GM12878 (cell line): Measurements from ENCODE around the gene GLI1. TPM values are rescaled to one million over a fixed set of nuclear protein-coding genes. Genes with fewer than 3 reads are reported as not detected.

ENCODE experiments used
- ATAC-seq: fragments of 200-7000 bp; cut with Tn5 transposase; 3 replicates; pipeline ENCODE4 v1.9.1; 2020; ENCODE audit warnings: mild to moderate bottlenecking, moderate library complexity
- BruUV-seq: library from RNA; stranded (reverse); fragments of 400-500 nt; replicated peaks from 2 replicates; lab custom pipeline; 2021; lab: Mats Ljungman, UMichigan
- CTCF ChIA-PET: fragments of 300-600 bp; sonication (Branson Sonifier 250); formaldehyde crosslinking; extraction: SDS; loops from one replicate; lab custom pipeline; 2021; ENCODE audit warnings: inconsistent platforms; lab: Yijun Ruan, JAX
- POLR2A ChIA-PET: fragments of 350-600 bp; formaldehyde crosslinking; extraction: SDS; loops from one replicate; lab custom pipeline; 2021; ENCODE audit warnings: inconsistent platforms; lab: Charles Lee
- RAD21 ChIA-PET: fragments of 300-600 bp; sonication (Branson Sonifier 250); formaldehyde crosslinking; loops from one replicate; lab custom pipeline; 2023; ENCODE audit warnings: antibody characterized with exemption; ENCODE audit not compliant: unreplicated experiment; lab: Charles Lee
- SMC1A ChIA-PET: fragments of 300-600 bp; sonication (Branson Sonifier 250); formaldehyde crosslinking; loops from one replicate; lab custom pipeline; 2023; ENCODE audit not compliant: unreplicated experiment, uncharacterized antibody; lab: Charles Lee
- DNase-seq: peaks from one replicate; pipeline ENCODE4 v3.0.0-alpha.2; 2011; ENCODE audit warnings: low read depth, low spot score
- FAIRE-seq: peaks from 3 replicates; lab custom pipeline; 2011; peaks lifted over from hg19 to GRCh38; lab: Jason Lieb, UNC
- H2AFZ ChIP-seq: 2 replicates; pipeline ENCODE4 v1.6.0; 2011; ENCODE audit warnings: low read depth, low read length, control low read depth; ENCODE audit not compliant: control insufficient read depth
- H3K27ac ChIP-seq: 2 replicates; pipeline ENCODE4 v1.5.1; 2011; ENCODE audit warnings: control low read depth; ENCODE audit not compliant: control insufficient read depth, insufficient read depth
- H3K27me3 ChIP-seq, 2 experiments: replicated peaks in 1 of 2; 2 replicates each; pipeline versions ENCODE4 v1.6.0 to v1.6.1; 2011; ENCODE audit warnings: low read length in 1 of 2; ENCODE audit not compliant: control insufficient read depth in 2 of 2, insufficient read depth in 2 of 2
- H3K36me3 ChIP-seq, 2 experiments: 2 replicates each; pipeline ENCODE4 v1.5.1; 2011; ENCODE audit warnings: low read length in 1 of 2; ENCODE audit not compliant: control insufficient read depth in 2 of 2, insufficient read depth in 2 of 2
- H3K4me1 ChIP-seq: 2 replicates; pipeline ENCODE4 v1.6.1; 2011; ENCODE audit warnings: mild to moderate bottlenecking, low read length, moderate library complexity, mixed read lengths; ENCODE audit not compliant: control insufficient read depth, insufficient read depth
- H3K4me2 ChIP-seq: 2 replicates; pipeline ENCODE4 v1.6.0; 2011; ENCODE audit warnings: control low read depth; ENCODE audit not compliant: control insufficient read depth, insufficient read depth
- H3K4me3 ChIP-seq: fragments of 200-600 bp; sonication (generic); 2 replicates; pipeline ENCODE4 v1.5.1; 2016
- H3K79me2 ChIP-seq: 2 replicates; pipeline ENCODE4 v1.6.0; 2011; ENCODE audit warnings: low read length; ENCODE audit not compliant: control insufficient read depth, insufficient read depth
- H3K9ac ChIP-seq: 2 replicates; pipeline ENCODE4 v1.8.0; 2011; ENCODE audit warnings: low read length, control low read depth, mixed read lengths; ENCODE audit not compliant: control insufficient read depth, insufficient read depth
- H3K9me3 ChIP-seq: replicated peaks from 3 replicates; pipeline ENCODE4 v1.5.1; 2011; ENCODE audit warnings: mild to moderate bottlenecking, low read length; ENCODE audit not compliant: control insufficient read depth, insufficient read depth
- H4K20me1 ChIP-seq: 2 replicates; pipeline ENCODE4 v1.6.0; 2011; ENCODE audit not compliant: control insufficient read depth, insufficient read depth
- BRCA1 ChIP-seq: IDR thresholded peaks from 2 replicates; pipeline ENCODE4 v1.6.1; 2011; ENCODE audit warnings: low read depth, low read length, improper control_type of control experiment
- CEBPB ChIP-seq, 2 experiments: fragments of 150-350 bp in 1 of 2; IDR thresholded peaks; 2 replicates each; pipeline ENCODE4 v1.6.1; 2012 to 2014; ENCODE audit warnings: low read depth in 2 of 2, low read length in 2 of 2, borderline replicate concordance in 1 of 2, inconsistent platforms in 1 of 2
- FOXK2 ChIP-seq: fragments of 450-650 bp; IDR thresholded peaks from 2 replicates; pipeline ENCODE4 v1.6.1; 2017; ENCODE audit warnings: mild to moderate bottlenecking, moderate library complexity
- MXI1 ChIP-seq: fragments of 150-350 bp; IDR thresholded peaks from 2 replicates; pipeline ENCODE4 v1.6.1; 2011; ENCODE audit warnings: low read depth, mild to moderate bottlenecking, inconsistent platforms, low read length, improper control_type of control experiment
- MYB ChIP-seq: fragments of 150-350 bp; IDR thresholded peaks from 2 replicates; pipeline ENCODE4 v1.6.1; 2014; ENCODE audit warnings: mild to moderate bottlenecking, low read depth, low read length, borderline replicate concordance
- NFIC ChIP-seq: IDR thresholded peaks from 2 replicates; pipeline ENCODE4 v1.6.1; 2012; ENCODE audit warnings: low read depth, mild to moderate bottlenecking, inconsistent platforms, low read length, moderate library complexity
- NFXL1 ChIP-seq: fragments of 450-650 bp; IDR thresholded peaks from 2 replicates; pipeline ENCODE4 v1.6.1; 2017; ENCODE audit warnings: antibody characterized with exemption, mild to moderate bottlenecking, borderline replicate concordance
- NRF1 ChIP-seq: conservative IDR thresholded peaks from 2 replicates; pipeline ENCODE4 v1.6.1; 2011; ENCODE audit warnings: mild to moderate bottlenecking, low read depth, low read length, improper control_type of control experiment
- PAX8 ChIP-seq: fragments of 450-650 bp; IDR thresholded peaks from 2 replicates; pipeline ENCODE4 v1.6.1; 2017; ENCODE audit warnings: mild to moderate bottlenecking, moderate library complexity
- PBX3 ChIP-seq: IDR thresholded peaks from 2 replicates; pipeline ENCODE4 v1.6.1; 2011; ENCODE audit warnings: mild to moderate bottlenecking, low read depth, low read length, moderate library complexity; ENCODE audit not compliant: insufficient replicate concordance
- RFX5 ChIP-seq: IDR thresholded peaks from 2 replicates; pipeline ENCODE4 v1.6.1; 2011; ENCODE audit warnings: low read depth, low read length, improper control_type of control experiment
- SMARCA5 ChIP-seq: fragments of 450-650 bp; IDR thresholded peaks from 2 replicates; pipeline ENCODE4 v1.6.1; 2017; ENCODE audit warnings: mild to moderate bottlenecking
- SP1 ChIP-seq: IDR thresholded peaks from one replicate; pipeline ENCODE4 v1.6.1; 2011; ENCODE audit warnings: low read depth, low read length
- SRF ChIP-seq, 2 experiments: IDR thresholded peaks; 2 replicates each; pipeline ENCODE4 v1.6.1; 2011; ENCODE audit warnings: low read depth in 2 of 2, low read length in 2 of 2, mild to moderate bottlenecking in 1 of 2, moderate library complexity in 1 of 2
- WGBS: methylation state at CpG from one replicate; pipeline ENCODE4 v1.1.6; 2016; ENCODE audit warnings: low lambda C conversion rate; ENCODE audit not compliant: insufficient replicate concordance, insufficient coverage; ENCODE audit errors: missing lambda C conversion rate; 5-methylcytosine and 5-hydroxymethylcytosine counted together
- in situ Hi-C: fragments of 300-500 bp; cut with MboI; formaldehyde crosslinking; loops from 9 replicates; pipeline ENCODE4 v1.14.3; 2018; ENCODE audit warnings: mixed read lengths
- intact Hi-C: fragments of 100-400 bp; cut with micrococcal nuclease; formaldehyde crosslinking; loops from one replicate; pipeline ENCODE4 v1.14.2; 2022; ENCODE audit not compliant: unreplicated experiment
- polyA plus RNA-seq, 11 experiments: library from polyadenylated mRNA; depleted of rRNA in 4 of 11; unstranded in 6 of 11; stranded (reverse) in 5 of 11; fragments of >200 nt; fragmentation: Nextera tagmentation in 4 of 11; fragmentation: Illumina TruSeq in 1 of 11; extraction: Ambion mirVana in 4 of 11; extraction: Trizol in 1 of 11; gene quantifications; 1 replicate in 1 of 11; 2 replicates in 10 of 11; pipeline versions ENCODE4 v1.2.1 to v1.2.3, GENCODE V29; 2011 to 2016; ENCODE audit warnings: inconsistent platforms in 2 of 11, missing spikeins in 2 of 11, low read depth in 1 of 11
- total RNA-seq, 4 experiments: library from RNA; depleted of rRNA in 3 of 4; stranded (reverse); fragments of >200 nt in 3 of 4; fragmentation: Illumina TruSeq in 1 of 4; extraction: Trizol in 1 of 4; gene quantifications; 2 replicates each; pipeline versions ENCODE4 v1.2.1 to v1.2.3, GENCODE V29; 2013 to 2021
- TF ChIP-seq, protein P1 (sequence below): fragments of 150-350 bp; IDR thresholded peaks from 2 replicates; pipeline ENCODE4 v1.6.1; 2016; ENCODE audit warnings: low read depth, low read length
- TF ChIP-seq, protein P2 (sequence below): fragments of 450-650 bp; IDR thresholded peaks from 2 replicates; pipeline ENCODE4 v1.6.1; 2017; ENCODE audit warnings: antibody characterized with exemption, mild to moderate bottlenecking, moderate library complexity
- TF ChIP-seq, protein P3 (sequence below): IDR thresholded peaks from 2 replicates; pipeline ENCODE4 v1.6.1; 2012; ENCODE audit warnings: low read depth, low read length, improper control_type of control experiment

The GLI1 gene
- total and polyA plus RNA-seq, 10 of the 15 experiments (the other 5 are each of a cell fraction or from before 2014, with no cell fraction given): 0.27 to 1.2 (median 0.49) TPM

DNA sequence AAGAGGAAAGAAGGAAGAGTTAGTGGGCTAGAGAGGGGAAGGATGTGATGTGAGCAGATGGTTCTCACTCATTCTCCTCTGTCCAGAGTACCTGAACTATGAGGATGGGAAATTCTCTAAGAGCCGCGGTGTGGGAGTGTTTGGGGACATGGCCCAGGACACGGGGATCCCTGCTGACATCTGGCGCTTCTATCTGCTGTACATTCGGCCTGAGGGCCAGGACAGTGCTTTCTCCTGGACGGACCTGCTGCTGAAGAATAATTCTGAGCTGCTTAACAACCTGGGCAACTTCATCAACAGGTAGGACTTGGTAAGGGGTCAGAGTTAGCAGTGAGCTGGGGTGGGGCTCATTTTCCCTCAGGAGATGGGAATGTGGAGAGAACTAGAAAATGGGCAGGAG lies 53.1 kb downstream of the GLI1 start:
- BruUV-seq: no TSS peak
- Histone ChIP-seq H3K27ac (no peak overlapping the region), H3K4me1 (no peaks in the 10 kb centered on the region), H2AFZ (no peak overlapping the region), H3K4me3 (no peak overlapping the region), H3K4me2 (no peak overlapping the region), H4K20me1 (peaks cover 4% of the 10 kb centered on the region; the same call in 1 of the 2 replicates), H3K27me3 (no peaks in the 10 kb centered on the region), H3K9ac (no peak overlapping the region), H3K9me3 (no peaks in the 10 kb centered on the region), H3K36me3 (peaks cover 35 to 49% of the 10 kb centered on the region in 2 experiments), H3K79me2 (peaks cover 2% of the 10 kb centered on the region)
- intact Hi-C loops (no loop called here), in situ Hi-C loops (no loop called here)
- ChIA-PET CTCF (no interaction called here), POLR2A (interaction anchor here (0.6 kb wide), 1 partner anchor 62 kb away, joined by 3 read pairs; no protein-coding TSS in a partner anchor), RAD21 (no interaction called here), SMC1A (no interaction called here)
- ATAC-seq (no peak), FAIRE-seq (no peak), DNase-seq (no peak)
- 87% methylated on average over 6 of the region's 6 CpGs for WGBS
- TF ChIP-seq, protein P1, sequence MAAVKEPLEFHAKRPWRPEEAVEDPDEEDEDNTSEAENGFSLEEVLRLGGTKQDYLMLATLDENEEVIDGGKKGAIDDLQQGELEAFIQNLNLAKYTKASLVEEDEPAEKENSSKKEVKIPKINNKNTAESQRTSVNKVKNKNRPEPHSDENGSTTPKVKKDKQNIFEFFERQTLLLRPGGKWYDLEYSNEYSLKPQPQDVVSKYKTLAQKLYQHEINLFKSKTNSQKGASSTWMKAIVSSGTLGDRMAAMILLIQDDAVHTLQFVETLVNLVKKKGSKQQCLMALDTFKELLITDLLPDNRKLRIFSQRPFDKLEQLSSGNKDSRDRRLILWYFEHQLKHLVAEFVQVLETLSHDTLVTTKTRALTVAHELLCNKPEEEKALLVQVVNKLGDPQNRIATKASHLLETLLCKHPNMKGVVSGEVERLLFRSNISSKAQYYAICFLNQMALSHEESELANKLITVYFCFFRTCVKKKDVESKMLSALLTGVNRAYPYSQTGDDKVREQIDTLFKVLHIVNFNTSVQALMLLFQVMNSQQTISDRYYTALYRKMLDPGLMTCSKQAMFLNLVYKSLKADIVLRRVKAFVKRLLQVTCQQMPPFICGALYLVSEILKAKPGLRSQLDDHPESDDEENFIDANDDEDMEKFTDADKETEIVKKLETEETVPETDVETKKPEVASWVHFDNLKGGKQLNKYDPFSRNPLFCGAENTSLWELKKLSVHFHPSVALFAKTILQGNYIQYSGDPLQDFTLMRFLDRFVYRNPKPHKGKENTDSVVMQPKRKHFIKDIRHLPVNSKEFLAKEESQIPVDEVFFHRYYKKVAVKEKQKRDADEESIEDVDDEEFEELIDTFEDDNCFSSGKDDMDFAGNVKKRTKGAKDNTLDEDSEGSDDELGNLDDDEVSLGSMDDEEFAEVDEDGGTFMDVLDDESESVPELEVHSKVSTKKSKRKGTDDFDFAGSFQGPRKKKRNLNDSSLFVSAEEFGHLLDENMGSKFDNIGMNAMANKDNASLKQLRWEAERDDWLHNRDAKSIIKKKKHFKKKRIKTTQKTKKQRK: no peak
- TF ChIP-seq SMARCA5 (no peak), NFIC (no peak), PBX3 (no peak), MYB (no peak), BRCA1 (no peak), SRF (IDR thresholded peaks at IDR 0.05; ENCODE audit: low read depth in 2 of 2, low read length in 2 of 2) (no peak), SP1 (no peak), NFXL1 (no peak), NRF1 (no peak), RFX5 (no peak), FOXK2 (no peak), CEBPB (IDR thresholded peaks at IDR 0.05; ENCODE audit: borderline replicate concordance in 1 of 2, low read depth in 2 of 2, low read length in 2 of 2) (no peak), MXI1 (no peak), PAX8 (no peak)
- TF ChIP-seq, protein P2, sequence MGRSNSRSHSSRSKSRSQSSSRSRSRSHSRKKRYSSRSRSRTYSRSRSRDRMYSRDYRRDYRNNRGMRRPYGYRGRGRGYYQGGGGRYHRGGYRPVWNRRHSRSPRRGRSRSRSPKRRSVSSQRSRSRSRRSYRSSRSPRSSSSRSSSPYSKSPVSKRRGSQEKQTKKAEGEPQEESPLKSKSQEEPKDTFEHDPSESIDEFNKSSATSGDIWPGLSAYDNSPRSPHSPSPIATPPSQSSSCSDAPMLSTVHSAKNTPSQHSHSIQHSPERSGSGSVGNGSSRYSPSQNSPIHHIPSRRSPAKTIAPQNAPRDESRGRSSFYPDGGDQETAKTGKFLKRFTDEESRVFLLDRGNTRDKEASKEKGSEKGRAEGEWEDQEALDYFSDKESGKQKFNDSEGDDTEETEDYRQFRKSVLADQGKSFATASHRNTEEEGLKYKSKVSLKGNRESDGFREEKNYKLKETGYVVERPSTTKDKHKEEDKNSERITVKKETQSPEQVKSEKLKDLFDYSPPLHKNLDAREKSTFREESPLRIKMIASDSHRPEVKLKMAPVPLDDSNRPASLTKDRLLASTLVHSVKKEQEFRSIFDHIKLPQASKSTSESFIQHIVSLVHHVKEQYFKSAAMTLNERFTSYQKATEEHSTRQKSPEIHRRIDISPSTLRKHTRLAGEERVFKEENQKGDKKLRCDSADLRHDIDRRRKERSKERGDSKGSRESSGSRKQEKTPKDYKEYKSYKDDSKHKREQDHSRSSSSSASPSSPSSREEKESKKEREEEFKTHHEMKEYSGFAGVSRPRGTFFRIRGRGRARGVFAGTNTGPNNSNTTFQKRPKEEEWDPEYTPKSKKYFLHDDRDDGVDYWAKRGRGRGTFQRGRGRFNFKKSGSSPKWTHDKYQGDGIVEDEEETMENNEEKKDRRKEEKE: no peak
- TF ChIP-seq, protein P3, sequence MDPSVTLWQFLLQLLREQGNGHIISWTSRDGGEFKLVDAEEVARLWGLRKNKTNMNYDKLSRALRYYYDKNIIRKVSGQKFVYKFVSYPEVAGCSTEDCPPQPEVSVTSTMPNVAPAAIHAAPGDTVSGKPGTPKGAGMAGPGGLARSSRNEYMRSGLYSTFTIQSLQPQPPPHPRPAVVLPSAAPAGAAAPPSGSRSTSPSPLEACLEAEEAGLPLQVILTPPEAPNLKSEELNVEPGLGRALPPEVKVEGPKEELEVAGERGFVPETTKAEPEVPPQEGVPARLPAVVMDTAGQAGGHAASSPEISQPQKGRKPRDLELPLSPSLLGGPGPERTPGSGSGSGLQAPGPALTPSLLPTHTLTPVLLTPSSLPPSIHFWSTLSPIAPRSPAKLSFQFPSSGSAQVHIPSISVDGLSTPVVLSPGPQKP: no peak
